IMR-90 (cell line): ENCODE results near the gene OTUD4. TPM values are rescaled to one million over a fixed set of nuclear protein-coding genes. Genes with fewer than 3 reads are reported as not detected.

ENCODE experiments used
- ATAC-seq: fragments of 200-7000 bp; cut with Tn5 transposase; 2 replicates; pipeline ENCODE4 v1.9.1; 2020; ENCODE audit warnings: low read depth, mild to moderate bottlenecking, moderate library complexity
- BruUV-seq: library from RNA; stranded (reverse); fragments of 400-500 nt; replicated peaks from 2 replicates; lab custom pipeline; 2021; lab: Mats Ljungman, UMichigan
- CTCF ChIA-PET: fragments of 300-600 bp; formaldehyde crosslinking; extraction: SDS; loops from one replicate; lab custom pipeline; 2021; ENCODE audit warnings: antibody characterized with exemption; lab: Yijun Ruan, JAX
- POLR2A ChIA-PET: fragments of 300-600 bp; sonication (Branson Sonifier 250); formaldehyde crosslinking; loops from one replicate; lab custom pipeline; 2022; ENCODE audit warnings: antibody characterized with exemption; ENCODE audit not compliant: unreplicated experiment; lab: Charles Lee
- DNase-seq: peaks from one replicate; pipeline ENCODE4 v3.0.0; 2013
- H2AFZ ChIP-seq: replicated peaks from 2 replicates; pipeline ENCODE3; 2013; ENCODE audit warnings: low read length, mild to moderate bottlenecking; ENCODE audit not compliant: poor library complexity
- H2AK5ac ChIP-seq: 2 replicates; pipeline ENCODE4 v1.6.1; 2013; ENCODE audit warnings: low read depth, low read length, inconsistent platforms
- H2AK9ac ChIP-seq: replicated peaks from 2 replicates; pipeline ENCODE3; 2013; ENCODE audit warnings: mild to moderate bottlenecking, low read depth, low read length, moderate library complexity; ENCODE audit not compliant: poor library complexity
- H2BK120ac ChIP-seq: 2 replicates; pipeline ENCODE4 v1.6.1; 2013; ENCODE audit warnings: low read depth, low read length, inconsistent platforms
- H2BK15ac ChIP-seq: 3 replicates; pipeline ENCODE4 v1.6.1; 2013; ENCODE audit warnings: low read depth, low read length, inconsistent platforms
- H2BK20ac ChIP-seq: 2 replicates; pipeline ENCODE4 v1.6.1; 2013; ENCODE audit warnings: low read depth, mild to moderate bottlenecking, inconsistent platforms, low read length, moderate library complexity
- H2BK5ac ChIP-seq: 2 replicates; pipeline ENCODE4 v1.6.1; 2013; ENCODE audit warnings: mild to moderate bottlenecking, low read depth, low read length, inconsistent platforms; ENCODE audit not compliant: poor library complexity, severe bottlenecking
- H3K14ac ChIP-seq: replicated peaks from 2 replicates; pipeline ENCODE4 v1.6.1; 2013; ENCODE audit warnings: low read depth, low read length, inconsistent platforms
- H3K18ac ChIP-seq: 2 replicates; pipeline ENCODE4 v1.6.1; 2013; ENCODE audit warnings: low read depth, low read length, control low read depth
- H3K23ac ChIP-seq: 2 replicates; pipeline ENCODE4 v1.6.1; 2013; ENCODE audit warnings: low read depth, low read length, inconsistent platforms
- H3K27ac ChIP-seq: 2 replicates; pipeline ENCODE4 v1.5.1; 2013; ENCODE audit warnings: mild to moderate bottlenecking, control low read depth, low read length; ENCODE audit not compliant: insufficient read depth
- H3K27me3 ChIP-seq: 2 replicates; pipeline ENCODE4 v1.6.1; 2013; ENCODE audit warnings: low read length; ENCODE audit not compliant: control insufficient read depth, insufficient read depth
- H3K36me3 ChIP-seq: 2 replicates; pipeline ENCODE4 v1.6.1; 2013; ENCODE audit warnings: low read length, mixed read lengths; ENCODE audit not compliant: control insufficient read depth, insufficient read depth
- H3K4ac ChIP-seq: 2 replicates; pipeline ENCODE4 v1.6.1; 2013; ENCODE audit warnings: low read depth, low read length, inconsistent platforms
- H3K4me1 ChIP-seq: 2 replicates; pipeline ENCODE4 v1.6.1; 2013; ENCODE audit warnings: low read length, mixed read lengths; ENCODE audit not compliant: control insufficient read depth, insufficient read depth
- H3K4me2 ChIP-seq: 2 replicates; pipeline ENCODE4 v1.6.1; 2013; ENCODE audit warnings: low read depth, mild to moderate bottlenecking, control low read depth, low read length, moderate library complexity
- H3K4me3 ChIP-seq: 2 replicates; pipeline ENCODE4 v1.5.1; 2013; ENCODE audit warnings: low read depth, mild to moderate bottlenecking, control low read depth, low read length, moderate library complexity; ENCODE audit not compliant: insufficient read depth
- H3K56ac ChIP-seq: 2 replicates; pipeline ENCODE4 v1.6.1; 2013; ENCODE audit warnings: low read length, inconsistent platforms; ENCODE audit not compliant: insufficient read depth; ENCODE audit errors: extremely low read depth
- H3K79me1 ChIP-seq, 2 experiments: 2 replicates each; pipeline ENCODE4 v1.6.1; 2013; ENCODE audit warnings: low read length in 2 of 2, inconsistent platforms in 1 of 2, low read depth in 1 of 2
- H3K9ac ChIP-seq: 2 replicates; pipeline ENCODE4 v1.6.1; 2013; ENCODE audit warnings: low read depth, low read length, control low read depth
- H3K9me1 ChIP-seq: 2 replicates; pipeline ENCODE4 v1.6.1; 2013; ENCODE audit warnings: low read length, inconsistent platforms; ENCODE audit not compliant: insufficient read depth
- H3K9me3 ChIP-seq: 2 replicates; pipeline ENCODE4 v1.6.1; 2013; ENCODE audit warnings: low read length; ENCODE audit not compliant: control insufficient read depth, insufficient read depth
- H4K20me1 ChIP-seq: 2 replicates; pipeline ENCODE4 v1.6.1; 2013; ENCODE audit warnings: low read length, inconsistent platforms; ENCODE audit not compliant: insufficient read depth
- H4K5ac ChIP-seq: 2 replicates; pipeline ENCODE4 v1.6.1; 2013; ENCODE audit warnings: mild to moderate bottlenecking, low read depth, low read length, control low read depth
- H4K8ac ChIP-seq, 2 experiments: 2 replicates each; pipeline ENCODE4 v1.6.1; 2013; ENCODE audit warnings: low read depth in 2 of 2, low read length in 2 of 2, control low read depth in 1 of 2, inconsistent platforms in 1 of 2
- H4K91ac ChIP-seq: 2 replicates; pipeline ENCODE4 v1.6.1; 2013; ENCODE audit warnings: low read depth, low read length, inconsistent platforms; ENCODE audit not compliant: insufficient read depth
- CTCF ChIP-seq: conservative IDR thresholded peaks from 2 replicates; pipeline ENCODE4 v1.5.1; 2012; ENCODE audit warnings: mild to moderate bottlenecking, low read depth, low read length, improper control_type of control experiment
- ELK1 ChIP-seq: fragments of 150-350 bp; IDR thresholded peaks from 2 replicates; pipeline ENCODE4 v1.6.1; 2016; ENCODE audit warnings: low read depth, mild to moderate bottlenecking, low read length, moderate library complexity, borderline replicate concordance
- FOS ChIP-seq: fragments of 150-350 bp; IDR thresholded peaks from 2 replicates; pipeline ENCODE4 v1.6.1; 2016; ENCODE audit warnings: low read depth, low read length
- MAFK ChIP-seq: IDR thresholded peaks from 2 replicates; pipeline ENCODE4 v1.6.1; 2012; ENCODE audit warnings: low read depth, low read length, improper control_type of control experiment
- MXI1 ChIP-seq: IDR thresholded peaks from 2 replicates; pipeline ENCODE4 v1.6.1; 2012; ENCODE audit warnings: low read depth, mild to moderate bottlenecking, low read length, moderate library complexity, borderline replicate concordance
- RCOR1 ChIP-seq: IDR thresholded peaks from 2 replicates; pipeline ENCODE4 v1.6.1; 2012; ENCODE audit warnings: mild to moderate bottlenecking, low read length, improper control_type of control experiment; ENCODE audit not compliant: insufficient replicate concordance
- WGBS, 2 experiments: methylation state at CpG; one replicate each; pipeline versions ENCODE4 v1.1.5 to v1.1.7; 2013; ENCODE audit warnings: missing lambda C conversion rate in 2 of 2; ENCODE audit not compliant: insufficient read length in 1 of 2; ENCODE audit errors: extremely low coverage in 2 of 2; 5-methylcytosine and 5-hydroxymethylcytosine counted together
- dilution Hi-C: fragments of 300-500 bp; cut with HindIII; formaldehyde crosslinking; loops from one replicate; pipeline ENCODE4 v1.14.3; 2018; ENCODE audit warnings: low sequenced_read_pairs; ENCODE audit not compliant: unreplicated experiment
- in situ Hi-C: fragments of 300-500 bp; cut with MboI; formaldehyde crosslinking; loops from 3 replicates; pipeline ENCODE4 v1.14.3; 2019; ENCODE audit warnings: low sequenced_read_pairs, inconsistent platforms, mixed read lengths
- intact Hi-C: fragments of 100-400 bp; cut with micrococcal nuclease; formaldehyde crosslinking; loops from 2 replicates; pipeline ENCODE4 v1.10.0; 2022
- polyA plus RNA-seq, 3 experiments: library from polyadenylated mRNA; depleted of rRNA; stranded (reverse); fragments of >200 nt; gene quantifications; 2 replicates each; pipeline ENCODE4 v1.2.3, GENCODE V29; 2012; ENCODE audit warnings: low replicate concordance in 1 of 3
- total RNA-seq: library from RNA; depleted of rRNA; stranded (reverse); fragments of >200 nt; gene quantifications from 2 replicates; pipeline ENCODE4 v1.2.3, GENCODE V29; 2012

The OTUD4 gene
- total and polyA plus RNA-seq, 2 of the 4 experiments (the other 2 are of a cell fraction), result 11.0 to 12.4 TPM

- H3K9ac ChIP-seq, result no peak overlapping the region
- H2BK120ac ChIP-seq, result no peak overlapping the region
- no peaks in the 10 kb centered on the region for H3K27me3 ChIP-seq
- H3K9me3 ChIP-seq, result no peaks in the 10 kb centered on the region
- H4K20me1 ChIP-seq, result no peaks in the 10 kb centered on the region; the same call in 1 of the 2 replicates
- H2AK9ac ChIP-seq, result no peak overlapping the region
- H3K4me1 ChIP-seq, result peaks cover 6% of the 10 kb centered on the region
- H3K4ac ChIP-seq, result no peak overlapping the region
- no TSS peak for BruUV-seq
- POLR2A ChIA-PET, result no interaction called here
- in situ Hi-C loops, result no loop called here
- ATAC-seq (no peak), DNase-seq (no peak)
- H3K4me2 ChIP-seq, result no peak overlapping the region
- intact Hi-C loops, result no loop called here
- H3K14ac ChIP-seq, result no peak overlapping the region
- H4K5ac ChIP-seq, result no peak overlapping the region
- no peak overlapping the region for H2AFZ ChIP-seq
- no peak overlapping the region for H4K8ac ChIP-seq
- H3K23ac ChIP-seq, result no peak overlapping the region
- no peak overlapping the region for H2BK15ac ChIP-seq
- no peak for TF ChIP-seq FOS
- TF ChIP-seq MAFK, result peak; percentile 94
- no peak for TF ChIP-seq ELK1
- no peak for TF ChIP-seq CTCF
- no peak for TF ChIP-seq MXI1
- TF ChIP-seq RCOR1, result no peak
- no peak overlapping the region for H2BK20ac ChIP-seq
- H4K91ac ChIP-seq, result no peak overlapping the region
- H3K9me1 ChIP-seq, result peaks cover 8% of the 10 kb centered on the region; the same call in 1 of the 2 replicates
- no peak overlapping the region for H2AK5ac ChIP-seq
- no peak overlapping the region for H2BK5ac ChIP-seq
- H3K79me1 ChIP-seq, result peaks cover 17 to 27% of the 10 kb centered on the region in 2 experiments
- WGBS, 2 experiments, result no CpG with 5 or more reads among the region's 2 CpGs
- CTCF ChIA-PET, result no interaction called here
- dilution Hi-C loops, result no loop called here
- no peak overlapping the region for H3K56ac ChIP-seq
- no peak overlapping the region for H3K27ac ChIP-seq
- no peak overlapping the region for H3K18ac ChIP-seq
- H3K4me3 ChIP-seq, result no peak overlapping the region
- peaks cover 9% of the 10 kb centered on the region for H3K36me3 ChIP-seq
These were observed 12.5 kb downstream of the OTUD4 start for GRCh38 chr4:145167887-145168286.
